ENCODE data around the gene CBX1. TPM values are rescaled to one million over a fixed set of nuclear protein-coding genes. Genes with fewer than 3 reads are reported as not detected.
A peak's percentile ranks its signal among the peaks of the same experiment; 100 is the strongest.

CBX1 gene
- total and polyA plus RNA-seq, 2 donors (not counting 3 experiments of a cell fraction or from before 2014, with no cell fraction given), result 20.4 to 95.2 TPM

DNA sequence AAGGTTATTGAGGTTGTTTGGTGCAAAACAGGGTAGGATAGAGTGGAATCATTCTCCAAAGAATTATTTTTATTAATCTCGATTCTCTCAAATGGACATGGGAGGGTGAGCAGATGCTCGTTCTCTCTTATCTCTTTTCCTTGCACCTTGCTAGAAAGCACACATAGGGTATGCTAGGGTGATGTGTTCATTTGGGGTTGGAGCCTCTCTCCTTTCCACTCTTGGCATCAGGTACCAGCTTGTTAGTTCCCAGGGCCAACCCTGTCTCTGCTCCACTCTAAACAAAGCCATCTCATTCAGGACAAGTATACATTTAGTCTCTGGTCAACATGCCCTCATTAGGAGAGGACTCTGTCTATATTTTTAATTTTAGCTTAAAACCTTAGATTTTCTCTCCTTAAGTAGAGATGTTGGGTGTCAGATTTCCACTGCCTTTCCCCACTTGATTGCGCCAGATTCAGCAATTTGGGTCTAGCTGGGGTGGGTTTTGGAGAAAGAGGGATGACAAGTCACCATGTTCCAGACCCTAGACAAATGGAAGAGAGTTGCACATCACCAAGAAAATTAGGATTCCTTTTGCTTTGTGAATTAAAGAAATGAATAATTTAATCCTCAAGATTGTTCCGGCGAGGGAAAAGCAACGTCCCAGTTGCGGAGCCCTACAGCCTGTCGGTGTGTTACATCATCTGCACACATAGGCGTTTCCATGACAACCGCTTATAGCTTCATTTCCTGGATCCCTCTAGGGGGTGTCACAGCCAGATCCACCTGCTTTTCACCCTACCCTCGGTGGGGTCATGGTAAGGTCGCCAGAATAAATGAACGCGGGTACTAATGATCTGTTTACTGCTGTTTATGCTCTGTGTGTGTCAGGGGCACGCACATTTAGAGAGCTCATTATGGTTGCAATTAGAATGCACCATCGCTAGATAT is 47.8 kb upstream of the CBX1 start:
- Histone ChIP-seq H3K4me1 (ENCODE audit: control insufficient read depth, extremely low read depth, insufficient read depth, low read length) (no peaks in the 10 kb centered on the region), H2AFZ (ENCODE audit: low read depth, low read length) (no peak overlapping the region), H4K20me1 (replicated peaks; ENCODE audit: control insufficient read depth, extremely low read depth, insufficient read depth, low read length) (no peaks in the 10 kb centered on the region), H3K9me3 (replicated peaks; ENCODE audit: control insufficient read depth, insufficient read depth, low read length) (no peaks in the 10 kb centered on the region), H3K27ac (ENCODE audit: insufficient read depth, low read depth, low read length) (no peak overlapping the region), H3K79me2 (ENCODE audit: control insufficient read depth, insufficient read depth, low read length) (no peaks in the 10 kb centered on the region), H3K9ac (replicated peaks; ENCODE audit: extremely low read depth, insufficient read depth, low read length) (no peak overlapping the region), H3K4me3 (replicated peaks in 1 of 3; ENCODE audit: insufficient read depth in 1 of 3, low read depth in 1 of 3, low read length in 3 of 3) (no peak overlapping the region), H3K4me2 (ENCODE audit: insufficient read depth, low read length) (no peak overlapping the region), H3K36me3 (ENCODE audit: control insufficient read depth in 2 of 2, extremely low read depth in 1 of 2, insufficient read depth in 2 of 2, low read length in 2 of 2) (no peaks in the 10 kb centered on the region), H3K9me1 (replicated peaks; ENCODE audit: control insufficient read depth, extremely low read depth, insufficient read depth, low read length) (no peaks in the 10 kb centered on the region), H3K27me3 (ENCODE audit: control insufficient read depth in 2 of 2, insufficient read depth in 2 of 2, low read length in 2 of 2) (peaks cover 42 to 49% of the 10 kb centered on the region in 2 experiments)
- POLR2A ChIA-PET, result no interaction called here
- no peak for TF ChIP-seq MYC (IDR thresholded peaks at IDR 0.05; ENCODE audit: low read depth, low read length)
- TF ChIP-seq FOS (IDR thresholded peaks at IDR 0.05; ENCODE audit: borderline replicate concordance, insufficient read depth, low read length), result no peak
- peak; percentile 23 for TF ChIP-seq EZH2 (IDR thresholded peaks at IDR 0.05; ENCODE audit: borderline replicate concordance, low read depth, low read length, severe bottlenecking)
- DNase-seq (ENCODE audit: low read depth, low spot score) (no peak), FAIRE-seq (no peak)
- intact Hi-C loops (cut with micrococcal nuclease) (no loop called here), dilution Hi-C loops (cut with MboI; ENCODE audit: extremely low pct_ligation_motif_present, low sequenced_read_pairs) (no loop called here)
- no TSS peak for BruUV-seq (replicated peaks)
- CTCF ChIA-PET, result interaction anchor here (1.0 to 2.6 kb wide), 5 partner anchors 14 to 203 kb away, joined by 3 to 10 read pairs (median 3); no protein-coding TSS in a partner anchor

GRCh38 chr17:48148029-48148770 is 46.9 kb upstream of the CBX1 start:
- no peaks in the 10 kb centered on the region for H3K9me3 ChIP-seq (replicated peaks; ENCODE audit: control insufficient read depth, insufficient read depth, low read length)
- no peaks in the 10 kb centered on the region for H4K20me1 ChIP-seq (replicated peaks; ENCODE audit: control insufficient read depth, extremely low read depth, insufficient read depth, low read length)
- H3K4me2 ChIP-seq (ENCODE audit: insufficient read depth, low read length), result no peak overlapping the region
- H3K27ac ChIP-seq (ENCODE audit: insufficient read depth, low read depth, low read length), result no peak overlapping the region
- H3K4me3 ChIP-seq (replicated peaks in 1 of 3; ENCODE audit: insufficient read depth in 1 of 3, low read depth in 1 of 3, low read length in 3 of 3), result no peak overlapping the region
- H3K36me3 ChIP-seq (ENCODE audit: control insufficient read depth in 2 of 2, extremely low read depth in 1 of 2, insufficient read depth in 2 of 2, low read length in 2 of 2), result no peaks in the 10 kb centered on the region
- no peak overlapping the region for H2AFZ ChIP-seq (ENCODE audit: low read depth, low read length)
- intact Hi-C loops (cut with micrococcal nuclease) (no loop called here), dilution Hi-C loops (cut with MboI; ENCODE audit: extremely low pct_ligation_motif_present, low sequenced_read_pairs) (no loop called here)
- H3K27me3 ChIP-seq (ENCODE audit: control insufficient read depth in 2 of 2, insufficient read depth in 2 of 2, low read length in 2 of 2), result peaks cover 50 to 56% of the 10 kb centered on the region in 2 experiments
- BruUV-seq (replicated peaks), result no TSS peak
- no peaks in the 10 kb centered on the region for H3K9me1 ChIP-seq (replicated peaks; ENCODE audit: control insufficient read depth, extremely low read depth, insufficient read depth, low read length)
- H3K79me2 ChIP-seq (ENCODE audit: control insufficient read depth, insufficient read depth, low read length), result no peaks in the 10 kb centered on the region
- H3K4me1 ChIP-seq (ENCODE audit: control insufficient read depth, extremely low read depth, insufficient read depth, low read length), result no peaks in the 10 kb centered on the region
- ChIA-PET POLR2A (no interaction called here), CTCF (interaction anchor here (0.9 to 2.6 kb wide), 6 partner anchors 11 to 204 kb away, joined by 3 to 10 read pairs (median 4); no protein-coding TSS in a partner anchor)
- H3K9ac ChIP-seq (replicated peaks; ENCODE audit: extremely low read depth, insufficient read depth, low read length), result no peak overlapping the region
- FAIRE-seq (no peak), DNase-seq (ENCODE audit: low read depth, low spot score) (no peak)
- TF ChIP-seq EZH2 (IDR thresholded peaks at IDR 0.05; ENCODE audit: borderline replicate concordance, low read depth, low read length, severe bottlenecking), result peak; percentile 20
- TF ChIP-seq POLR2A (IDR thresholded peaks at IDR 0.05; ENCODE audit: low read depth, low read length), result no peak
